K562 (cell line): Measurements from ENCODE around the gene NUP205. TPM values are rescaled to one million over a fixed set of nuclear protein-coding genes. Genes with fewer than 3 reads are reported as not detected.
"Not testable (repeated sequence)": the region's sequence is repeated elsewhere in the genome, so short reads cannot be mapped to it uniquely, and the experiment has no call there.

ENCODE experiments used
- ATAC-seq: fragments of 200-7000 bp; cut with Tn5 transposase; 3 replicates; pipeline ENCODE4 v1.9.1; 2020; ENCODE audit warnings: moderate library complexity
- BruUV-seq: library from RNA; stranded (reverse); fragments of 400-500 nt; replicated peaks from 2 replicates; lab custom pipeline; 2021; lab: Mats Ljungman, UMichigan
- CTCF ChIA-PET: fragments of 300-600 bp; formaldehyde crosslinking; extraction: SDS; loops from one replicate; lab custom pipeline; 2021; ENCODE audit warnings: low intra/inter-chr PET ratio; lab: Yijun Ruan, JAX
- POLR2A ChIA-PET: fragments of 300-600, 350-650 bp; sonication (Branson Sonifier 250); formaldehyde crosslinking; extraction: SDS; loops from one replicate; lab custom pipeline; 2021; ENCODE audit warnings: antibody characterized with exemption, inconsistent platforms; lab: Yijun Ruan, JAX
- DNase-seq, 4 experiments: peaks; one replicate each; pipeline versions ENCODE4 v3.0.0 to v3.0.0-alpha.2; 2011 to 2018; ENCODE audit warnings: low spot score in 3 of 4, mixed read lengths in 3 of 4; ENCODE audit errors: extremely low read depth in 1 of 4
- FAIRE-seq: peaks from 2 replicates; lab custom pipeline; 2011; peaks lifted over from hg19 to GRCh38; lab: Jason Lieb, UNC
- H2AFZ ChIP-seq: 2 replicates; pipeline ENCODE4 v1.6.0; 2011; ENCODE audit warnings: low read depth, low read length, control low read depth, inconsistent platforms
- H3K27ac ChIP-seq: fragments of 200-600 bp; 3 replicates; pipeline ENCODE4 v1.8.0; 2011; ENCODE audit warnings: low read depth, mild to moderate bottlenecking, control low read depth, inconsistent platforms, low read length, moderate library complexity, mixed read lengths; ENCODE audit errors: extremely low read depth
- H3K27me3 ChIP-seq, 2 experiments: fragments of 300-600 bp in 1 of 2; 2 replicates in 1 of 2; 3 replicates in 1 of 2; pipeline versions ENCODE4 v1.6.0 to v1.8.0; 2011; ENCODE audit warnings: inconsistent platforms in 2 of 2, low read length in 2 of 2, mild to moderate bottlenecking in 1 of 2, mixed read lengths in 1 of 2, moderate library complexity in 1 of 2; ENCODE audit not compliant: control insufficient read depth in 2 of 2, insufficient read depth in 2 of 2
- H3K36me3 ChIP-seq: fragments of 300-600 bp; 3 replicates; pipeline ENCODE4 v1.8.0; 2011; ENCODE audit warnings: mild to moderate bottlenecking, low read length, inconsistent platforms; ENCODE audit not compliant: control insufficient read depth, insufficient read depth
- H3K4me1 ChIP-seq, 2 experiments: fragments of 200-600 bp in 1 of 2; replicated peaks in 1 of 2; 2 replicates in 1 of 2; 3 replicates in 1 of 2; pipeline versions ENCODE4 v1.5.1 to v1.8.0; 2011; ENCODE audit warnings: inconsistent platforms in 2 of 2, low read length in 2 of 2, mild to moderate bottlenecking in 1 of 2, mixed read lengths in 1 of 2, moderate library complexity in 1 of 2; ENCODE audit not compliant: control insufficient read depth in 2 of 2, insufficient read depth in 2 of 2
- H3K4me2 ChIP-seq: 2 replicates; pipeline ENCODE4 v1.6.1; 2011; ENCODE audit warnings: low read length, control low read depth, inconsistent platforms, mixed read lengths; ENCODE audit not compliant: insufficient read depth
- H3K4me3 ChIP-seq: fragments of 200-600 bp; sonication (generic), shearing (Covaris generic); 2 replicates; pipeline ENCODE4 v1.5.1; 2016; ENCODE audit warnings: control low read depth, inconsistent platforms
- H3K79me2 ChIP-seq: fragments of 200-600 bp; 3 replicates; pipeline ENCODE4 v1.8.0; 2011; ENCODE audit warnings: low read length, inconsistent platforms; ENCODE audit not compliant: control insufficient read depth, insufficient read depth
- H3K9ac ChIP-seq, 2 experiments: 2 replicates each; pipeline versions ENCODE4 v1.6.0 to v1.6.1; 2011; ENCODE audit warnings: low read depth in 2 of 2, low read length in 2 of 2, control low read depth in 1 of 2, inconsistent platforms in 1 of 2, mild to moderate bottlenecking in 1 of 2, mixed read lengths in 1 of 2; ENCODE audit not compliant: insufficient read depth in 1 of 2
- H3K9me1 ChIP-seq: one replicate; pipeline ENCODE4 v1.6.0; 2011; ENCODE audit warnings: inconsistent platforms, mild to moderate bottlenecking, low read length, moderate library complexity; ENCODE audit not compliant: control insufficient read depth, insufficient read depth
- H3K9me3 ChIP-seq: replicated peaks from 2 replicates; pipeline ENCODE4 v1.5.1; 2011; ENCODE audit warnings: low read depth, low read length, inconsistent platforms; ENCODE audit not compliant: control insufficient read depth, insufficient read depth
- H4K20me1 ChIP-seq: replicated peaks from 2 replicates; pipeline ENCODE4 v1.6.1; 2011; ENCODE audit warnings: low read length, inconsistent platforms, mixed read lengths; ENCODE audit not compliant: control insufficient read depth, insufficient read depth
- ARID1B ChIP-seq: fragments of 450-650 bp; IDR thresholded peaks from 2 replicates; pipeline ENCODE4 v1.6.1; 2016; ENCODE audit warnings: antibody characterized with exemption, mild to moderate bottlenecking, inconsistent platforms
- C11orf30 ChIP-seq: fragments of 450-650 bp; IDR thresholded peaks from 2 replicates; pipeline ENCODE4 v1.6.1; 2016; ENCODE audit warnings: low read depth, mild to moderate bottlenecking
- CBFA2T3 ChIP-seq: fragments of 450-650 bp; IDR thresholded peaks from 2 replicates; pipeline ENCODE4 v1.6.1; 2017
- DIDO1 ChIP-seq: fragments of 450-650 bp; IDR thresholded peaks from 2 replicates; pipeline ENCODE4 v1.6.1; 2016; ENCODE audit warnings: low read depth, missing biosample characterization, missing genetic modification characterization
- IRF9 ChIP-seq: fragments of 450-650 bp; IDR thresholded peaks from 2 replicates; pipeline ENCODE4 v1.6.1; 2016; ENCODE audit warnings: missing biosample characterization, missing genetic modification characterization
- KDM4B ChIP-seq, 2 experiments: fragments of 450-650 bp in 1 of 2; sonication (generic) in 1 of 2; IDR thresholded peaks; 2 replicates each; pipeline ENCODE4 v1.6.1; 2016 to 2017; ENCODE audit warnings: borderline replicate concordance in 2 of 2, antibody characterized with exemption in 1 of 2, low read depth in 1 of 2, mild to moderate bottlenecking in 1 of 2
- NR2C1 ChIP-seq, 2 experiments: fragments of 450-650 bp; IDR thresholded peaks; 2 replicates each; pipeline ENCODE4 v1.6.1; 2017; ENCODE audit warnings: mild to moderate bottlenecking in 2 of 2, antibody characterized with exemption in 1 of 2, inconsistent platforms in 1 of 2, missing compliant biosample characterization in 1 of 2, missing genetic modification characterization in 1 of 2
- PTTG1 ChIP-seq: fragments of 450-650 bp; IDR thresholded peaks from 2 replicates; pipeline ENCODE4 v1.6.1; 2016; ENCODE audit warnings: low read depth, mild to moderate bottlenecking, missing genetic modification characterization, missing compliant biosample characterization
- SRF ChIP-seq, 2 experiments: fragments of 250-450, 450-650 bp in 1 of 2; sonication (Bioruptor Pico) in 1 of 2; sonication (generic) in 1 of 2; formaldehyde crosslinking; IDR thresholded peaks; 2 replicates each; pipeline versions ENCODE4 v1.5.0 to v1.5.1; 2020 to 2022; ENCODE audit warnings: mild to moderate bottlenecking in 1 of 2, missing genetic modification reagents in 1 of 2
- ZNF121 ChIP-seq: sonication (generic); formaldehyde crosslinking; conservative IDR thresholded peaks from 2 replicates; pipeline ENCODE4 v1.8.0; 2022; ENCODE audit warnings: missing genetic modification reagents
- ZNF134 ChIP-seq: fragments of 250-450 bp; sonication (Bioruptor Pico); conservative IDR thresholded peaks from 2 replicates; pipeline ENCODE4 v1.4.0; 2020
- ZNF146 ChIP-seq: IDR thresholded peaks from one replicate; pipeline ENCODE4 v1.6.1; 2018; ENCODE audit warnings: missing compliant biosample characterization; ENCODE audit not compliant: unreplicated experiment
- ZNF175 ChIP-seq: fragments of 200-800 bp; sonication (Bioruptor generic); IDR thresholded peaks from 2 replicates; pipeline ENCODE4 v1.6.1; 2016; ENCODE audit warnings: low read depth, mild to moderate bottlenecking, missing genetic modification characterization, missing compliant biosample characterization
- ZNF583 ChIP-seq: fragments of 250-450 bp; sonication (Bioruptor Pico); IDR thresholded peaks from 2 replicates; pipeline ENCODE4 v1.4.0; 2020
- ZNF589 ChIP-seq: fragments of 200-800 bp; sonication (Bioruptor generic); IDR thresholded peaks from 2 replicates; pipeline ENCODE4 v1.6.1; 2016; ENCODE audit warnings: low read depth, missing genetic modification characterization, missing compliant biosample characterization
- ZNF766 ChIP-seq: fragments of 200-800 bp; sonication (Bioruptor generic); conservative IDR thresholded peaks from 2 replicates; pipeline ENCODE4 v1.6.1; 2016; ENCODE audit warnings: missing genetic modification characterization, missing compliant biosample characterization
- WGBS: fragments of 100-300 bp; shearing (Covaris generic); methylation state at CpG from one replicate; pipeline ENCODE4 v1.1.6; 2016; ENCODE audit warnings: low coverage, mixed read lengths; ENCODE audit not compliant: insufficient coverage; ENCODE audit errors: missing lambda C conversion rate; 5-methylcytosine and 5-hydroxymethylcytosine counted together
- in situ Hi-C: fragments of 300-500 bp; cut with MboI; formaldehyde crosslinking; loops from 4 replicates; pipeline ENCODE4 v1.15.0; 2018; ENCODE audit warnings: inconsistent platforms, mixed read lengths
- intact Hi-C: fragments of 100-400 bp; cut with micrococcal nuclease; formaldehyde crosslinking; loops from 2 replicates; pipeline ENCODE4 v1.14.2; 2022
- polyA plus RNA-seq, 8 experiments: library from polyadenylated mRNA; depleted of rRNA in 4 of 8; stranded (reverse) in 5 of 8; unstranded in 3 of 8; fragments of >200 nt; fragmentation: Nextera tagmentation in 2 of 8; fragmentation: Illumina TruSeq in 1 of 8; extraction: Ambion mirVana in 2 of 8; extraction: Trizol in 1 of 8; gene quantifications; 2 replicates each; pipeline versions ENCODE4 v1.2.1 to v1.2.3, GENCODE V29; 2011 to 2014; ENCODE audit warnings: inconsistent platforms in 1 of 8, missing spikeins in 1 of 8
- total RNA-seq, 7 experiments: library from RNA; depleted of rRNA in 6 of 7; stranded (reverse); fragments of >200 nt in 6 of 7; fragmentation: Illumina TruSeq in 2 of 7; extraction: Trizol in 2 of 7; gene quantifications; 2 replicates each; pipeline versions ENCODE4 v1.2.1 to v1.2.3, GENCODE V29; 2011 to 2021; ENCODE audit warnings: low replicate concordance in 1 of 7

The NUP205 gene
- total and polyA plus RNA-seq, 9 of the 15 experiments (the other 6 are each of a cell fraction or from before 2014, with no cell fraction given), result 101 to 282 (median 193) TPM

GRCh38 chr7:135639690-135640089 is 82.0 kb downstream of the NUP205 start:
- BruUV-seq, H3K9me1 ChIP-seq, H3K27ac ChIP-seq, POLR2A ChIA-PET, H3K4me3 ChIP-seq, H3K79me2 ChIP-seq, H3K9ac ChIP-seq, H2AFZ ChIP-seq, H3K4me2 ChIP-seq, H3K4me1 ChIP-seq, H3K9me3 ChIP-seq, DNase-seq, H4K20me1 ChIP-seq, H3K27me3 ChIP-seq, FAIRE-seq, CTCF ChIA-PET, ATAC-seq: not testable (repeated sequence)
- intact Hi-C loops, result loop anchor here (10.0 kb wide), 1 partner anchor 225 kb away; no protein-coding TSS in a partner anchor
- H3K36me3 ChIP-seq, result peaks cover 98% of the 10 kb centered on the region
- peak; percentile 86 for TF ChIP-seq ZNF146
- in situ Hi-C loops, result loop anchor here (10.0 kb wide), 1 partner anchor 355 kb away; no protein-coding TSS in a partner anchor

GRCh38 chr7:135644154-135644553 is 86.4 kb downstream of the NUP205 start:
- H3K4me2 ChIP-seq, result no peak overlapping the region
- CTCF ChIA-PET, result interaction anchor here (1.0 to 4.8 kb wide), 3 partner anchors 23 to 363 kb away, joined by 3 to 51 read pairs (median 11); no protein-coding TSS in a partner anchor
- intact Hi-C loops (loop anchor here (10.0 kb wide), 1 partner anchor 229 kb away; no protein-coding TSS in a partner anchor), in situ Hi-C loops (loop anchor here (10.0 kb wide), 1 partner anchor 359 kb away; no protein-coding TSS in a partner anchor)
- no peak overlapping the region for H3K9ac ChIP-seq
- no peak for FAIRE-seq
- H3K79me2 ChIP-seq, result no peaks in the 10 kb centered on the region
- H3K36me3 ChIP-seq, result peaks cover 99% of the 10 kb centered on the region
- H3K27me3 ChIP-seq, result no peaks in the 10 kb centered on the region
- H3K27ac ChIP-seq, result peak overlapping the region; percentile 16; the same call in 2 of the 3 replicates
- no peaks in the 10 kb centered on the region for H4K20me1 ChIP-seq
- ATAC-seq, result peak; percentile 52
- H3K9me1 ChIP-seq, result no peaks in the 10 kb centered on the region
- BruUV-seq, result no TSS peak
- 80% methylated on average over 3 of the region's 3 CpGs for WGBS
- no peak overlapping the region for H3K4me3 ChIP-seq
- POLR2A ChIA-PET, result interaction anchor here (0.6 to 3.5 kb wide), 6 partner anchors 11 to 323 kb away, joined by 3 to 24 read pairs (median 3); partner anchors contain the start of gene STMP1
- no peak overlapping the region for H2AFZ ChIP-seq
- no peaks in the 10 kb centered on the region for H3K9me3 ChIP-seq
- no peaks in the 10 kb centered on the region; a peak in 1 of 5 replicates for H3K4me1 ChIP-seq
- DNase-seq, result no peak
- TF ChIP-seq DIDO1 (tag), result no peak
- TF ChIP-seq ZNF134 (CRISPR knock-in tag), result peak; percentile 35; the same call in 1 of the 2 replicates
- TF ChIP-seq ZNF175 (CRISPR knock-in tag), result 0 out of 2 replicates have a peak, but pooled peaks have one; percentile 71
- TF ChIP-seq IRF9 (tag), result peak; percentile 75
- TF ChIP-seq ZNF766, result no peak
- no peak for TF ChIP-seq ZNF121 (CRISPR knock-in tag)
- no peak for TF ChIP-seq SRF (CRISPR knock-in tag; IDR thresholded peaks at IDR 0.05)
- no peak for TF ChIP-seq ARID1B
- TF ChIP-seq ZNF589 (CRISPR knock-in tag), result peak; percentile 55; the same call in 1 of the 2 replicates
- TF ChIP-seq KDM4B (IDR thresholded peaks at IDR 0.05; ENCODE audit: borderline replicate concordance in 2 of 2, low read depth in 1 of 2), result no peak
- no peak for TF ChIP-seq NR2C1 (IDR thresholded peaks at IDR 0.05)
- peak; percentile 50; the same call in 1 of the 2 replicates for TF ChIP-seq NR2C1 (tag; IDR thresholded peaks at IDR 0.05)
- TF ChIP-seq PTTG1 (tag), result 0 out of 2 replicates have a peak, but pooled peaks have one; percentile 17
- 0 out of 2 replicates have a peak, but pooled peaks have one; percentile 30 for TF ChIP-seq ZNF583
- 0 out of 2 replicates have a peak, but pooled peaks have one; percentile 5 for TF ChIP-seq C11orf30
- no peak for TF ChIP-seq CBFA2T3
